Calu3 (cell line): ENCODE measurements around the gene ANKRD12. TPM values are rescaled to one million over a fixed set of nuclear protein-coding genes. Genes with fewer than 3 reads are reported as not detected.

Source experiments
- BruUV-seq: library from RNA; stranded (reverse); fragments of 400-500 nt; replicated peaks from 2 replicates; lab custom pipeline; 2021; lab: Mats Ljungman, UMichigan
- CTCF ChIA-PET: fragments of 300-600 bp; sonication (Branson Sonifier 250); formaldehyde crosslinking; loops from one replicate; lab custom pipeline; 2022; ENCODE audit warnings: antibody characterized with exemption; lab: Charles Lee
- DNase-seq: peaks from one replicate; pipeline ENCODE4 v3.0.0; 2022
- H3K27ac Mint-ChIP-seq: one replicate; pipeline ENCODE4 v1.8.0; 2022; ENCODE audit warnings: mixed read lengths; ENCODE audit not compliant: unreplicated experiment
- H3K27me3 Mint-ChIP-seq: one replicate; pipeline ENCODE4 v1.8.0; 2022; ENCODE audit warnings: mixed read lengths; ENCODE audit not compliant: unreplicated experiment
- H3K36me3 Mint-ChIP-seq: one replicate; pipeline ENCODE4 v1.8.0; 2022; ENCODE audit warnings: mild to moderate bottlenecking, moderate library complexity, mixed read lengths; ENCODE audit not compliant: insufficient read depth, unreplicated experiment
- H3K4me1 Mint-ChIP-seq: one replicate; pipeline ENCODE4 v1.8.0; 2022; ENCODE audit warnings: mild to moderate bottlenecking, low read depth, mixed read lengths; ENCODE audit not compliant: unreplicated experiment
- H3K4me3 Mint-ChIP-seq: one replicate; pipeline ENCODE4 v1.8.0; 2022; ENCODE audit warnings: mild to moderate bottlenecking, low read depth, moderate library complexity, mixed read lengths; ENCODE audit not compliant: unreplicated experiment
- H3K9me3 Mint-ChIP-seq: one replicate; pipeline ENCODE4 v1.8.0; 2022; ENCODE audit warnings: low read depth, mixed read lengths; ENCODE audit not compliant: unreplicated experiment
- CTCF ChIP-seq: fragments of 200-600 bp; IDR thresholded peaks from one replicate; pipeline ENCODE4 v1.8.0; 2022; ENCODE audit warnings: antibody characterized with exemption; ENCODE audit not compliant: unreplicated experiment
- intact Hi-C: fragments of 100-400 bp; cut with micrococcal nuclease; formaldehyde crosslinking; loops from one replicate; pipeline ENCODE4 v1.10.0; 2022; ENCODE audit not compliant: unreplicated experiment
- total RNA-seq: library from RNA; stranded (reverse); gene quantifications from 2 replicates; pipeline ENCODE4 v1.2.3, GENCODE V29; 2022

ANKRD12 gene
- total RNA-seq, 1 experiment from 2014 or later: 40.7 TPM

DNA sequence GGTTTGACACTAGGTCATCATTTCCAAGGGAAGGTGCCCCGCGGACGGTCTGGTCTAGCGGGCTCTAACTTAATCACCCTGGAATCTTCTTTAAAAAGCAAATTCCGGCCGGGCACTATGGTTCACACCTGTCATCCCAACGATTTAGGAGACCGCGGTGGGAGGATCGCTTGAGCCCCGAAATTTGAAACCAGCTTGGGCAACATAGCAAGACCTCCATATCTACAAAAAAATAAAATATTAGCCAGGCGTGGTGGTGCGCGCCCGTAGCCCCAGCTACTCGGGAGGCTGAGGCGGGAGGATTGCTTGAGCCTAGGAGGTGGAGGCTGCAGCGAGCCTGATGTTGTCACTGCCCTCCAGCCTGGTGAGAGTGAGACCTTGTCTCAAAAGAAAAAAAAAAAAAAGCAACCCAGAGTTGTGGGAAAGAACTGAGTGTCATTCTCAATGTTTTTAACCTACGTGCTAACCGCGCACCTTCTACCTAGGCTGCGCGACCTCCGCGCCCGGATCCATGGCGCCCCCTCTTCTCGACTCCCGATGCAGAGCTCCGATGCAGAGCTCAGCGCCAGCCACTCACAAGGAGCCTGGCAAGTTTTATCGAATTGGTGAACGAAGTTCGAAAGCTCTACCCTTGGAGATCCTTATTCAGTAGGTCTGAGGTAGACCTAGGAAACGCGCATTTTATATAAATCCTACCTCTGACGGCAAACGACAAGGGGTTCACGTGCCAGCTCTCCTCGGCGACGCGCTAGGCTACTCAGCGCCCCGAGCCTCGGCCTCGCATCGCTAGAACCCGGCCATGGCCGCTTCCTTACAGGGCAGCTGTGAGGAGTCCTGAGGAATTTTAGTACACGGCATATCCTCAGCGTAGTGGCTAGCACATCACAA lies 197.1 kb downstream of the ANKRD12 start:
- CTCF ChIA-PET: interaction anchor here (0.6 to 1.7 kb wide), 14 partner anchors 31 to 594 kb away, joined by 3 to 12 read pairs (median 4); no protein-coding TSS in a partner anchor
- Mint-ChIP-seq H3K4me3 (peak overlapping the region; percentile 87), H3K4me1 (peaks cover 8% of the 10 kb centered on the region), H3K9me3 (no peaks in the 10 kb centered on the region), H3K27me3 (no peaks in the 10 kb centered on the region), H3K27ac (no peak overlapping the region), H3K36me3 (peaks cover 18% of the 10 kb centered on the region)
- no peak for TF ChIP-seq CTCF
- intact Hi-C loops: loop anchor here (10.0 kb wide), 1 partner anchor 259 kb away; no protein-coding TSS in a partner anchor
- peak; percentile 18 for DNase-seq
- TSS peak; percentile 52 for BruUV-seq

DNA sequence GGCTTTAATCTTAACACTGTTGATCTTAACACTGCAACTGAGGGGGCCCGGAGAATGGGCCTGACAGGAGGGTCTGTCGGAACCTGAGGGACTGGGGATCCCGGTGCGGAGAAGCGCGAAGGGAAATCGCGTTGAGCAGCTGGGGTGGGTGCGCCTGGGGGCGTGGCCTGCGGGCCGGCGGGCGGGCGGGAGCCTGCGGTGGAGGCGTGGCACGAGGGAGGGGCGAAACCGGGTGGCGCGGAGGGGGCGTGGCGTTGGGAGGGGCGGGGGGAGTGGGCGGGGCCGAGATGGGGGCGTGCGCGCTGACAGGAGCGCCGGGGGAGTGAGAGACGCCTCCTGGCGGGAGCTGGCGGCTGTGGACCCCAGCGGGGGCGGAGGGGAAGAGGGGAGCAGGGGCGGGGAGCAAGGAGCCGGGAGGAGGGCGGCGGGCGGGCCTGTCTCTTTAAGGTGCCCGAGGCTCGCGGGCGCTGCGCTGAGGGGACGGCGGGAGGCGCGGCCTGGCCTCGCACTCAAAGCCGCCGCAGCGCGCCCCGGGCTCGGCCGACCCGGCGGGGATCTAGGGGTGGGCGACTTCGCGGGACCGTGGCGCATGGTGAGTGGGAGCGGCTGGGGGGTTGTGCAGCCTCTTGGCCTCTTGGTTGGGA lies 197.9 kb downstream of the ANKRD12 start, which contains the start of gene TWSG1:
TSS of gene TWSG1 (plus strand) at position 445 of the 644 bp plus-strand sequence. CDS start 2,457 bp downstream, outside the sequence.
- peaks cover 8% of the 10 kb centered on the region for H3K4me1 Mint-ChIP-seq
- H3K4me3 Mint-ChIP-seq: peak within 1 kb of the TSS; percentile 87
- no peak within 1 kb of the TSS for H3K27ac Mint-ChIP-seq
- CTCF ChIA-PET: interaction anchor here (0.6 to 1.7 kb wide), 16 partner anchors 30 to 593 kb away, joined by 3 to 12 read pairs (median 4); no protein-coding TSS in a partner anchor
- peak; percentile 95 for DNase-seq
- peak; percentile 44 for TF ChIP-seq CTCF
- intact Hi-C loops: loop anchor here (10.0 kb wide), 1 partner anchor 260 kb away; no protein-coding TSS in a partner anchor
- H3K36me3 Mint-ChIP-seq: peaks cover 18% of the 10 kb centered on the region
- no TSS peak for BruUV-seq
- H3K27me3 Mint-ChIP-seq: no peaks in the 10 kb centered on the region
- H3K9me3 Mint-ChIP-seq: no peaks in the 10 kb centered on the region

GRCh38 chr18:9334973-9335696 lies 198.6 kb downstream of the ANKRD12 start:
- peak; percentile 49 for DNase-seq
- TSS peak; percentile 56 for BruUV-seq
- H3K4me1 Mint-ChIP-seq: peaks cover 8% of the 10 kb centered on the region
- no peak overlapping the region for H3K27ac Mint-ChIP-seq
- peak overlapping the region; percentile 87 for H3K4me3 Mint-ChIP-seq
- H3K36me3 Mint-ChIP-seq: peaks cover 18% of the 10 kb centered on the region
- peak; percentile 24 for TF ChIP-seq CTCF
- CTCF ChIA-PET: interaction anchor here (0.8 to 1.7 kb wide), 7 partner anchors 30 to 261 kb away, joined by 3 to 8 read pairs (median 5); no protein-coding TSS in a partner anchor
- intact Hi-C loops: loop anchor here (10.0 kb wide), 1 partner anchor 260 kb away; no protein-coding TSS in a partner anchor
- H3K9me3 Mint-ChIP-seq: no peaks in the 10 kb centered on the region
- no peaks in the 10 kb centered on the region for H3K27me3 Mint-ChIP-seq

Other genes starting within 250 kb of the ANKRD12 start
- 199 TPM in 2 replicates for gene NDUFV2, start 34.1 kb upstream of the ANKRD12 start, total RNA-seq
- 24.8 and 29.1 TPM in 2 replicates for gene TWSG1, start 198.0 kb downstream of the ANKRD12 start, total RNA-seq